ENCODE data around the gene TREML2.
"Not testable (repeated sequence)": the region's sequence is repeated elsewhere in the genome, so short reads cannot be mapped to it uniquely, and the experiment has no call there.

The TREML2 gene, protein sequence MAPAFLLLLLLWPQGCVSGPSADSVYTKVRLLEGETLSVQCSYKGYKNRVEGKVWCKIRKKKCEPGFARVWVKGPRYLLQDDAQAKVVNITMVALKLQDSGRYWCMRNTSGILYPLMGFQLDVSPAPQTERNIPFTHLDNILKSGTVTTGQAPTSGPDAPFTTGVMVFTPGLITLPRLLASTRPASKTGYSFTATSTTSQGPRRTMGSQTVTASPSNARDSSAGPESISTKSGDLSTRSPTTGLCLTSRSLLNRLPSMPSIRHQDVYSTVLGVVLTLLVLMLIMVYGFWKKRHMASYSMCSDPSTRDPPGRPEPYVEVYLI

DNA sequence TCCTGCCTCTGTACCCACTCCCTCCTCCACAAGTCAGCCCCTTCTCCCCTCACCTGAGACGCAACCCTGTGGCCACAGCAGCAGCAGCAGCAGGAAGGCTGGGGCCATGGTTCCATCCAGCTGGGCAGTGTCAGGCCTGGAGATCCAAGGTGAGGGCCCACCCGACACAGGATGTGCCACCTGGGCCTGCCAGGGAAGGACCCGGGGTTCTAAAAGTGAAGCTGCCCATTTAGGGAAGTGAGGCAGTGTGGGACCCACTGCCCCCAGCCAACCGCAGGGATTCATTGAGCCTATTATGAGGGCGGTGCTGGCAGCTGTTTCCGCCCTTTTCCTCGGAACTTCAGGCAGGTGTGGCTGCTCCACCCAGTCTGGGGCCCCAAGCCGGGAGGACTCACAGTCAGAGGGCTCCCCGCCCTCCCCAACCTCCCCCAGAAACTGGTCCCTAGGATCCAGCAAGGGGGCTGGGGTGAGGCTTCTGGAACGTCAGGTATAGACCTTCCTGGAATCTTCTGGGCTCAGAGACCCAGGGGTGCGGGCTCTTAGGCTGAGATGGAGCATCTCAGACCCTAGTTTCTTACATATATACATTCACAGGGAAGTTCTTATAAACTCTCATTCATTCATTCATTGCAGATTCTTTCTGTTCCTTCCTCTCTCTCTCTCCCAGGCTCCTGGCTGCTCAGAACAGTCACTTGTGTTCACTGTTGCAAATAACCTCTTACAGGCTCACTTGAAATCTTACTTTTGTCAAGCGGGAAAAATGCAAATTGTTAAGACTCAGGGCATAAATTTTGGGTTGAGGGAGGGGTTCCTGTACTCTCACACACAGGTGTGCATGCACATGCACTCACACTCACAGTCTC, at the start of gene TREML2:
Gene TREML2, minus strand, starts transcription at position 249 of the 863 bp plus-strand sequence. Its CDS starts 141 bp downstream, at position 108.
- Histone ChIP-seq H3K9me3 (ENCODE audit: low read length) (no peaks in the 10 kb centered on the region), H4K20me1 (ENCODE audit: insufficient read depth, low read length) (no peaks in the 10 kb centered on the region), H3K79me2 (ENCODE audit: insufficient read depth, low read length) (no peaks in the 10 kb centered on the region), H3K4me3 (ENCODE audit: low read depth, low read length, poor library complexity, severe bottlenecking) (peak within 1 kb of the TSS; percentile 25), H3K9me2 (ENCODE audit: low read depth, low read length) (no peaks in the 10 kb centered on the region), H3F3A (ENCODE audit: insufficient read depth, low read length) (no peaks in the 10 kb centered on the region), H3K4me1 (ENCODE audit: insufficient read depth, low read length, severe bottlenecking) (peaks cover 27% of the 10 kb centered on the region), H3K27ac (ENCODE audit: low read depth, low read length, poor library complexity, severe bottlenecking) (peak within 1 kb of the TSS; percentile 73), H3K27me3 (ENCODE audit: insufficient read depth, low read length) (no peaks in the 10 kb centered on the region), H2AFZ (ENCODE audit: low read length) (no peak within 1 kb of the TSS), H3K4me2 (ENCODE audit: low read length) (peak within 1 kb of the TSS; percentile 48), H3K9ac (ENCODE audit: low read length) (peak within 1 kb of the TSS; percentile 16; the same call in 1 of the 2 replicates), H3K36me3 (ENCODE audit: insufficient read depth, low read length) (no peaks in the 10 kb centered on the region)
- no peak for TF ChIP-seq EZH2 (IDR thresholded peaks at IDR 0.05; ENCODE audit: borderline replicate concordance, low read length)
- TF ChIP-seq, protein P1, sequence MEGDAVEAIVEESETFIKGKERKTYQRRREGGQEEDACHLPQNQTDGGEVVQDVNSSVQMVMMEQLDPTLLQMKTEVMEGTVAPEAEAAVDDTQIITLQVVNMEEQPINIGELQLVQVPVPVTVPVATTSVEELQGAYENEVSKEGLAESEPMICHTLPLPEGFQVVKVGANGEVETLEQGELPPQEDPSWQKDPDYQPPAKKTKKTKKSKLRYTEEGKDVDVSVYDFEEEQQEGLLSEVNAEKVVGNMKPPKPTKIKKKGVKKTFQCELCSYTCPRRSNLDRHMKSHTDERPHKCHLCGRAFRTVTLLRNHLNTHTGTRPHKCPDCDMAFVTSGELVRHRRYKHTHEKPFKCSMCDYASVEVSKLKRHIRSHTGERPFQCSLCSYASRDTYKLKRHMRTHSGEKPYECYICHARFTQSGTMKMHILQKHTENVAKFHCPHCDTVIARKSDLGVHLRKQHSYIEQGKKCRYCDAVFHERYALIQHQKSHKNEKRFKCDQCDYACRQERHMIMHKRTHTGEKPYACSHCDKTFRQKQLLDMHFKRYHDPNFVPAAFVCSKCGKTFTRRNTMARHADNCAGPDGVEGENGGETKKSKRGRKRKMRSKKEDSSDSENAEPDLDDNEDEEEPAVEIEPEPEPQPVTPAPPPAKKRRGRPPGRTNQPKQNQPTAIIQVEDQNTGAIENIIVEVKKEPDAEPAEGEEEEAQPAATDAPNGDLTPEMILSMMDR (IDR thresholded peaks at IDR 0.05; ENCODE audit: low read length) = no peak

DNA sequence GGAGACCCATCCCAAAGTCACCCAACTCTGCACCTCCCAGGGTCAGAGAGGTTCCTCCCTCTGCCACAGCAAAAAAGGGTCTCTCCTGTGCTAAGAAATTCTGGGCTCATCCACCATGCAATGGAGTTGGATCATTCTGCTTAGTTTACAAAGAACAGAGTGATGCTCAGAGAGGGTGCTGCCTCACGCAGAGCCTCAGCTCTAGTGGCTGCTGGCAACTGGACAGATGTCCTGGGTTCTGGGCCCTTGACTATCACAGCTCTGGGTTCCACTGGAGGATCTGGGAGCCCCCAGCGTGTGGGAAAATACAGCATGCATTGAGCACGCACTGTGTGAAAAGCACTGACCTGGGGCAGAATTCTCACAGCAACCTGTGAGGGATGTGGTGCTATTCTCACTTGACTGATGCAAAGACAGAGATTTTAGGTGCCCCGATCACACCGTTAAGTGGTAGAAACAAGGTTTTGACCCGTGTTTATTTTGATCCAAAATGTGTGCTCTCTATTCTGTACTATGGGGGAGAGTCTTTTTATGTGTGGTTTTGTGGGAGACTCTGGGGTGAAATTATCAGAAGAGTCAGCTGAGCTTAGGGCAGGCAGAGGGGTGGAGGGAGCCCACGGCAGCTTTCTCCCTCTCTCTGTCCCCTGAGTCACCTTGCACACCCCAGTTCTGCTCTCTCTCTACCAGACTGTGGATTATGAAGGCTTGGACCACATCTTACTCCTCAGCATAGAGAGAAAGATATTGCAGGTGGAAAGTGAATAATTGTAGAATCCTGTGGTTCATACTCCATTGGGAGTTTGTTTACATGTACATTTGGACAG, 47.1 kb upstream of the TREML2 start:
- no peaks in the 10 kb centered on the region for H4K20me1 ChIP-seq (ENCODE audit: insufficient read depth, low read length)
- H3K4me3 ChIP-seq (ENCODE audit: low read depth, low read length, poor library complexity, severe bottlenecking) = no peak overlapping the region
- H3K4me2 ChIP-seq (ENCODE audit: low read length) = no peak overlapping the region
- no peaks in the 10 kb centered on the region for H3K79me2 ChIP-seq (ENCODE audit: insufficient read depth, low read length)
- no peaks in the 10 kb centered on the region for H3K4me1 ChIP-seq (ENCODE audit: insufficient read depth, low read length, severe bottlenecking)
- H2AFZ ChIP-seq (ENCODE audit: low read length) = no peak overlapping the region
- no peaks in the 10 kb centered on the region for H3K36me3 ChIP-seq (ENCODE audit: insufficient read depth, low read length)
- no peak overlapping the region for H3K27ac ChIP-seq (ENCODE audit: low read depth, low read length, poor library complexity, severe bottlenecking)
- H3K9me3 ChIP-seq (ENCODE audit: low read length) = no peaks in the 10 kb centered on the region
- no peaks in the 10 kb centered on the region for H3K27me3 ChIP-seq (ENCODE audit: insufficient read depth, low read length)
- H3K9me2 ChIP-seq (ENCODE audit: low read depth, low read length) = no peaks in the 10 kb centered on the region
- no peak for TF ChIP-seq EZH2 (IDR thresholded peaks at IDR 0.05; ENCODE audit: borderline replicate concordance, low read length)
- TF ChIP-seq, protein P1 (IDR thresholded peaks at IDR 0.05; ENCODE audit: low read length) = no peak
- H3F3A ChIP-seq (ENCODE audit: insufficient read depth, low read length) = no peaks in the 10 kb centered on the region
- H3K9ac ChIP-seq (ENCODE audit: low read length) = no peak overlapping the region

DNA sequence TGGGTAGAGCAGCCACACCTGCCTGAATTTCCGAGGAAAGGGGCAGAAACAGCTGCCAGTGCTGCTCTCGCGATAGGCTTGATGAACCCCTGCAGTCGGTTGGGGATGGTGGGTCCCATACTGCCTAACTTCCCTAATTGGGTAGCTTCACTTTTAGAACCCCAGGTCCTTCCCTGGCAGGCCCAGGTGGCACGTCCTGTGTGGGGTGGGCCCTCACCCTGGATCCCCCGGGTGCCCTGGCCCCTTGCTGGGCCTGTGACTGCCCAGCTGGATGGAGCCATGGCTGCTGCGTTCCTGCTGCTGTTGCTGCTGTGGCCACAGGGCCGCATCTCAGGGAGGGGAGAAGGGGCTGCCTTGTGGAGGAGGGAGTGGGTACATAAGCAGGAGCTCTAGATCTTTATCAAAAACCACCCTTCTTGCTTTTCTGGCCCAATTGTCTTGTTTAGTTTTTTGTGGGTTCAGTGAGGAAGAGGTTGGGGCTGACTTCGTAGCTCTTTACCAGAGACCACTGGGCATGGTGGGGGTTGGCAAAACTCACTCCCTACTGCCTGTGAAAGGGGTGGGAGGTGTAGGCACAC, 46.4 kb upstream of the TREML2 start:
- Histone ChIP-seq H3K4me2 (ENCODE audit: low read length) (no peak overlapping the region), H3K79me2 (ENCODE audit: insufficient read depth, low read length) (no peaks in the 10 kb centered on the region), H3K36me3 (ENCODE audit: insufficient read depth, low read length) (no peaks in the 10 kb centered on the region), H4K20me1 (ENCODE audit: insufficient read depth, low read length) (no peaks in the 10 kb centered on the region), H2AFZ (ENCODE audit: low read length) (no peak overlapping the region), H3F3A (ENCODE audit: insufficient read depth, low read length) (no peaks in the 10 kb centered on the region), H3K27ac (ENCODE audit: low read depth, low read length, poor library complexity, severe bottlenecking) (no peak overlapping the region), H3K9ac (ENCODE audit: low read length) (no peak overlapping the region), H3K27me3 (ENCODE audit: insufficient read depth, low read length) (no peaks in the 10 kb centered on the region), H3K9me3 (ENCODE audit: low read length) (no peaks in the 10 kb centered on the region), H3K4me1 (ENCODE audit: insufficient read depth, low read length, severe bottlenecking) (no peaks in the 10 kb centered on the region), H3K4me3 (ENCODE audit: low read depth, low read length, poor library complexity, severe bottlenecking) (no peak overlapping the region), H3K9me2 (ENCODE audit: low read depth, low read length) (no peaks in the 10 kb centered on the region)
- TF ChIP-seq EZH2 (IDR thresholded peaks at IDR 0.05; ENCODE audit: borderline replicate concordance, low read length) = no peak
- TF ChIP-seq, protein P1 (IDR thresholded peaks at IDR 0.05; ENCODE audit: low read length) = no peak

DNA sequence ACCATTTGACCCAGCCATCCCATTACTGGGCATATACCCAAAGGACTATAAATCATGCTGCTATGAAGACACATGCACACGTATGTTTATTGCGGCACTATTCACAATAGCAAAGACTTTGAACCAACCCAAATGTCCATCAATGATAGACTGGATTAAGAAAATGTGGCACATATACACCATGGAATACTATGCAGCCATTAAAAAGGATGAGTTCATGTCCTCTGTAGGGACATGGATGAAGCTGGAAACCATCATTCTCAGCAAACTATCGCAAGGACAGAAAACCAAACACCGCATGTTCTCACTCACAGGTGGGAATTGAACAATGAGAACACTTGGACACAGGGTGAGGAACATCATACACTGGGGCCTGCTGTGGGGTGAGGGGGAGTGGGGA, 45.6 kb upstream of the TREML2 start:
- not testable (repeated sequence) for H3K27me3 ChIP-seq (ENCODE audit: insufficient read depth, low read length)

More for the DNA sequence above, 45.6 kb upstream of the TREML2 start:
- not testable (repeated sequence) for H3K4me1 ChIP-seq (ENCODE audit: insufficient read depth, low read length, severe bottlenecking); H3K9me3 ChIP-seq (ENCODE audit: low read length); H3F3A ChIP-seq (ENCODE audit: insufficient read depth, low read length); H3K27ac ChIP-seq (ENCODE audit: low read depth, low read length, poor library complexity, severe bottlenecking); H3K4me3 ChIP-seq (ENCODE audit: low read depth, low read length, poor library complexity, severe bottlenecking); H4K20me1 ChIP-seq (ENCODE audit: insufficient read depth, low read length); H3K9ac ChIP-seq (ENCODE audit: low read length); H3K36me3 ChIP-seq (ENCODE audit: insufficient read depth, low read length); H3K79me2 ChIP-seq (ENCODE audit: insufficient read depth, low read length); H3K9me2 ChIP-seq (ENCODE audit: low read depth, low read length); H3K4me2 ChIP-seq (ENCODE audit: low read length); H2AFZ ChIP-seq (ENCODE audit: low read length)
